GM15510 (cell line): ENCODE results near the gene WEE1.

Experiments
- POLR2A ChIP-seq: IDR thresholded peaks from 3 replicates; pipeline ENCODE4 v1.6.1; 2011; ENCODE audit warnings: borderline replicate concordance; ENCODE audit not compliant: insufficient read length; ENCODE audit errors: extremely low read depth

WEE1 gene

GRCh38 chr11:9574622-9575259 is 1.3 kb downstream of the WEE1 start:
- no peak for TF ChIP-seq POLR2A

GRCh38 chr11:9575260-9576240 is 2.1 kb downstream of the WEE1 start:
- TF ChIP-seq POLR2A: no peak

GRCh38 chr11:9576701-9577381 is 3.4 kb downstream of the WEE1 start:
- no peak for TF ChIP-seq POLR2A

- no peak for TF ChIP-seq POLR2A
Observed at GRCh38 chr11:9577556-9577955, 4.1 kb downstream of the WEE1 start.

GRCh38 chr11:9580894-9581293 is 7.4 kb downstream of the WEE1 start:
- no peak for TF ChIP-seq POLR2A

DNA sequence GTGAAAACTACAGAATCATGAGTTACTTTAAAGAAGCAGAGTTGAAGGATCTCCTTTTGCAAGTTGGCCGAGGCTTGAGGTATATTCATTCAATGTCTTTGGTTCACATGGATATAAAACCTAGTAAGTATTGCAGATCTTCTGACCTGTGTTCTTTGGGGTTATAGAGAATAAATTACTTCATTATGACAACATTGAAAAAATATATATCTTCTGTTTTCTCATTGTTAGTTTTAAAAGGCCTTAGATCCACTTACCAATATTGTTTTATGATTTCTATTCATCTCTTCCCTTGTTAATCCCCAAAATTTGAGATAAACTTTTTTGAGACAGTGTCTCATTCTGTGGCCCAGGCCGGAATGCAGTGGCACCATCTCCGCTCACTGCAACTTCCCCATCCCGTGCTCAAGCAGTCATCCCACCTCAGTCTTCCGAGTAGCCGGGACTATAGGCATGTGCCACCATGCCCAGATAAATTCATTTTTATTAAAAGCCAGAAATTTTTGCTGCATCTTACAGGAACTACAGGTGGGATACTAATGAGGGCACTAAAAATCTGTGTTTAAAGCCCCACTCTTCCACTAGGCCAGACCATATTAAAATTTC is 8.2 kb downstream of the WEE1 start:
- TF ChIP-seq POLR2A: no peak

DNA sequence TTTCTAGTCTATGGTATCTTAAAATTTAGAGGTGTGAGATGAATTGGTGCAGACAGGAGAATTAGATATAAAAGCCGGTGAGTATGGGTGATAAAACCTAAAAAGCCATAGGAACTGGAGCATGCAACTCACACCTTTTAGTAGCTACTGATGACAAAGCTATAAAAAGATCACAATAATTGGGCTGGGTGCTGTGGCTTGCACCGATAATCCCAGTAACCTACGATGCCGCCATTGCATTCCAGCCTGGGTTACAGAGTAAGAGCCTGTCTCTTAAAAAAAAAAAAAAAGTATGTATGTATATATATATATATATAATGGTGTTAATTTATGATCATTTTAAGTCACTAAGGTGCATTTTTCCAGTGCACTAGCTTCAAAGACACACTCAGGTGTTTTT is 17.2 kb downstream of the WEE1 start:
- no peak for TF ChIP-seq POLR2A

GRCh38 chr11:9594267-9595046 is 21.0 kb downstream of the WEE1 start:
- no peak for TF ChIP-seq POLR2A

DNA sequence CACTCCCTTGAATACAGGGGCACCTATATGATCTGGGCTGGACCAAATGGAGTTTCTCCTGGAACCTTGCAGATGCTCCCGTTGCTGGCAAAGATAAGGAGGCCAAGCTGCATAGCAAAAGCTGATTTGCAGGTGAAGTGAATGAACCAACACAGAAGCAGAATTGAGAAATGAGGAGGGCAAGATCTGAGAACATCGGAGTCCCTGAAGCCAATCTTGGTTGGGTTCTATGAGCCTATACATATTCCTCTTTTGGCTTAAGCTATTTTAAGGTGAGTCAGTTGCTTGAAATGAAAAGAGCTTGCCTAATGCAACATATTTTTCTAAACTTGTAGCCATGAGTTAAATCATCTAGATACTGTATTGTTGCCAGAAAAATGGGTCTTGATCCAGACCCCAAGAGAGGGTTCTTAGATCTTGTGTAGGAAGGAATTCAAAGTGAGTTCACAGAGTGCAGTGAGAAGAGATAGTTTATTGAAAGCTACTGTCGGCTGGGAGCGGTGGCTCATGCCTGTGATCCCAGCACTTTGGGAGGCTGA is 23.5 kb downstream of the WEE1 start:
- no peak for TF ChIP-seq POLR2A

GRCh38 chr11:9600166-9600565 is 26.7 kb downstream of the WEE1 start:
- TF ChIP-seq POLR2A: no peak

DNA sequence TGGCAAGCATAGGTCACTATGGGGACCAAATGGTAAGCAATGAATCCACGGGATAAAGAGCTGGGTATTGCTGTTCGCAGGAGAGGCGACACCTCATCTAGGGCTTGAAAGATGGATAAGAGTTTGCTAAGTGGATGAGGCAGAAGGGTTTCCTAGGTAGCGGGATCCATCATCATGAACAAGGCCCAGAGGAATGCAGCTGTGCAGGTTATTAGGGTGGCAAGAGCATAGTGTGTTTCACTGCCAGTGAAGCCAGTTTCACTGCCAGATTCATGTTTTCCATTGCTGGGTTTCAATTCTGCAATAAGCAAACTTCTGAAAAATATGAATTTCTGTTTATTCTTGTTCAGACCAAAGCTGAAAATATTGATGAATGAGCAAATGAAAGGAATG is 27.2 kb downstream of the WEE1 start:
- TF ChIP-seq POLR2A: no peak

GRCh38 chr11:9601037-9601875 is 27.8 kb downstream of the WEE1 start:
- peak; percentile 34 for TF ChIP-seq POLR2A

DNA sequence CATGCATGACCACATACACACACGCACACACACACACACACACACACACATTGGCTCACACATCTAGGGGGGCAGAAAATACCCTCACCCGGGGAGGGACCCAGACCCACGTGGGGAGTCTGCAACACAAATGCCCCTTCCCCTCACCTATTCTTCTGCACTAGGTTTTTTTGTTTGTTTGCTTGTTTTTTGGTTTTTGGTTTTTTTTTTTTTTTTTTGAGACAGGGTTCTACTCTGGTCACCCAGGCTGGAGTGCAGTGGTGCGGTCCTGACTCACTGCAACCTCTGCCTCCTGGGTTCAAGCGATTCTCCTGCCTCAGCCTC is 28.4 kb downstream of the WEE1 start:
- no peak for TF ChIP-seq POLR2A

DNA sequence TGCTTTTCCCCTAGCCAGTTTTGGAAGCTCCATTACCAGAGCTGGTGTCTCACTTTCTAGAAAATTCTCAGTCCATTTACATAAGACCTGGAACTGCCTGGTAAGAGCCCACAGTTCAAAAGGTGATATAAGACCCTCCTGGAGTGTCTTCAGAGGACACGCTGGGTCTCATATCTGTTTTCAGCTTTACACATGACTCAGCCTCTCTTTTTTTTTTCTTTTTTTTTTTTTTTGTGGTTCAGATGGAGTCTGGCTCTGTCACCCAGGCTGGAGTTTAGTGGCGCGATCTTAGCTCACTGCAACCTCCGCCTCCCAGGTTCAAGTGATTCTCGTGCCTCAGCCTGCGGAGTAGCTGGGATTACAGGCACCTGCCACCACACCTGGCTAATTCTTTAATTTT is 30.7 kb downstream of the WEE1 start:
- no peak for TF ChIP-seq POLR2A

- no peak for TF ChIP-seq POLR2A
Observed at GRCh38 chr11:9605742-9606141, 32.3 kb downstream of the WEE1 start.
